GM18858 (cell line): ENCODE data around the gene LHFPL2.

Experiments used
- ATAC-seq: cut with Tn5 transposase; IDR thresholded peaks from one replicate; pipeline ENCODE4 v1.9.1; 2021; ENCODE audit not compliant: unreplicated experiment

Gene LHFPL2

GRCh38 chr5:78526049-78526525 is 122.5 kb downstream of the LHFPL2 start:
- no peak for ATAC-seq

- no peak for ATAC-seq
These were observed 125.0 kb downstream of the LHFPL2 start for GRCh38 chr5:78523314-78524193.

- no peak for ATAC-seq
These were observed 125.9 kb downstream of the LHFPL2 start for GRCh38 chr5:78522476-78523260.

GRCh38 chr5:78521455-78521854 is 127.1 kb downstream of the LHFPL2 start:
- ATAC-seq = no peak

GRCh38 chr5:78519198-78519941 is 129.2 kb downstream of the LHFPL2 start:
- no peak for ATAC-seq

GRCh38 chr5:78518365-78519197 is 130.0 kb downstream of the LHFPL2 start:
- no peak for ATAC-seq

- no peak for ATAC-seq
These were observed 132.9 kb downstream of the LHFPL2 start for GRCh38 chr5:78515670-78516069.

GRCh38 chr5:78514427-78515330 is 133.9 kb downstream of the LHFPL2 start:
- ATAC-seq = no peak

- no peak for ATAC-seq
These were observed 135.1 kb downstream of the LHFPL2 start for GRCh38 chr5:78513441-78513840.

- no peak for ATAC-seq
These were observed 136.1 kb downstream of the LHFPL2 start for GRCh38 chr5:78512435-78512834.

GRCh38 chr5:78511121-78511906 is 137.3 kb downstream of the LHFPL2 start:
- no peak for ATAC-seq

- peak; percentile 62 for ATAC-seq
These were observed 138.4 kb downstream of the LHFPL2 start for GRCh38 chr5:78509884-78510769.

- no peak for ATAC-seq
These were observed 139.3 kb downstream of the LHFPL2 start for GRCh38 chr5:78509145-78509865.

- no peak for ATAC-seq
These were observed 140.3 kb downstream of the LHFPL2 start for GRCh38 chr5:78508186-78508765.

GRCh38 chr5:78507531-78507930 is 141.0 kb downstream of the LHFPL2 start:
- ATAC-seq = no peak

- no peak for ATAC-seq
These were observed 142.1 kb downstream of the LHFPL2 start for GRCh38 chr5:78506261-78507024.
